ENCODE results near the gene TMEM130. TPM values are rescaled to one million over a fixed set of nuclear protein-coding genes. Genes with fewer than 3 reads are reported as not detected.

The TMEM130 gene, protein sequence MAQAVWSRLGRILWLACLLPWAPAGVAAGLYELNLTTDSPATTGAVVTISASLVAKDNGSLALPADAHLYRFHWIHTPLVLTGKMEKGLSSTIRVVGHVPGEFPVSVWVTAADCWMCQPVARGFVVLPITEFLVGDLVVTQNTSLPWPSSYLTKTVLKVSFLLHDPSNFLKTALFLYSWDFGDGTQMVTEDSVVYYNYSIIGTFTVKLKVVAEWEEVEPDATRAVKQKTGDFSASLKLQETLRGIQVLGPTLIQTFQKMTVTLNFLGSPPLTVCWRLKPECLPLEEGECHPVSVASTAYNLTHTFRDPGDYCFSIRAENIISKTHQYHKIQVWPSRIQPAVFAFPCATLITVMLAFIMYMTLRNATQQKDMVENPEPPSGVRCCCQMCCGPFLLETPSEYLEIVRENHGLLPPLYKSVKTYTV
- total RNA-seq: 2.9 TPM
- long read RNA-seq, transcript TMEM130-201 (8 exons, 3,015 nt): major isoform, 5 of 8 reads
- long read RNA-seq, partial matches to known transcripts: 0 of 8 reads
- long read RNA-seq, other reads (novel, unspliced or antisense): 2 of 8 reads

GRCh38 chr7:98869597-98870120 is at the start of gene TMEM130:
TMEM130 (minus strand) TSS chr7:98870014; CDS start chr7:98869861, 153 bp downstream.
- H3K27ac ChIP-seq: no peak within 1 kb of the TSS
- no peaks in the 10 kb centered on the region for H3K36me3 ChIP-seq
- ATAC-seq (no peak), DNase-seq (peak; percentile 46)
- intact Hi-C loops (cut with DNase I): no loop called here
- peaks cover 27% of the 10 kb centered on the region for H3K27me3 ChIP-seq (ENCODE audit: low read depth)
- no peaks in the 10 kb centered on the region for H3K9me3 ChIP-seq
- H3K4me3 ChIP-seq: peak within 1 kb of the TSS; percentile 41
- peaks cover 19% of the 10 kb centered on the region for H3K4me1 ChIP-seq
- TF ChIP-seq CTCF (IDR thresholded peaks at IDR 0.05): no peak

- no peak for TF ChIP-seq CTCF (IDR thresholded peaks at IDR 0.05)
- ATAC-seq: no peak
- H3K27me3 ChIP-seq (ENCODE audit: low read depth): no peaks in the 10 kb centered on the region
- no peak overlapping the region for H3K4me3 ChIP-seq
- H3K9me3 ChIP-seq: no peaks in the 10 kb centered on the region
- H3K27ac ChIP-seq: no peak overlapping the region
- peaks cover 3% of the 10 kb centered on the region for H3K4me1 ChIP-seq
- H3K36me3 ChIP-seq: peaks cover 99% of the 10 kb centered on the region
- no peak for DNase-seq
- intact Hi-C loops (cut with DNase I): no loop called here
These were observed 47.5 kb upstream of the TMEM130 start for GRCh38 chr7:98917331-98917730.

DNA sequence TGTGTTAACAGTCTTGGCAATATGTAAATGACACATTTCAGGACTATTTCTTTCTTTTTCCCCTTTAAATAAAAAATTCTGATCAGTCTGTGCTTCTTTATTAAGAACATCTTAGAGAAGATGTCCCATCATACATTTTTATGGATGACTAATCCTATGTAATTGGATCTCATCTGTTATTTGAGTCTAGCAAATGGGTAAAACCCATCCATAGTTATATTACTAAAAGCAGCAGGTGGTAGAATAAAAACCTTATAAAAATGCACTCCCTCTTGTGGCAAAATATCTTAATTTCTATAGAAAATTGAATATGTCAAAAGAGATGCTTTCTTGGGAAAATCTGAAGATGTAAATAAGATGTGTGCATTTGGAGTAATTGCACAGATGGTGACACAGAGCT is 43.8 kb upstream of the TMEM130 start:
- Histone ChIP-seq H3K36me3 (peaks cover 99% of the 10 kb centered on the region), H3K4me3 (no peak overlapping the region), H3K9me3 (no peaks in the 10 kb centered on the region), H3K27me3 (ENCODE audit: low read depth) (no peaks in the 10 kb centered on the region), H3K4me1 (no peaks in the 10 kb centered on the region), H3K27ac (no peak overlapping the region)
- intact Hi-C loops (cut with DNase I): no loop called here
- DNase-seq (no peak), ATAC-seq (no peak)
- no peak for TF ChIP-seq CTCF (IDR thresholded peaks at IDR 0.05)

DNA sequence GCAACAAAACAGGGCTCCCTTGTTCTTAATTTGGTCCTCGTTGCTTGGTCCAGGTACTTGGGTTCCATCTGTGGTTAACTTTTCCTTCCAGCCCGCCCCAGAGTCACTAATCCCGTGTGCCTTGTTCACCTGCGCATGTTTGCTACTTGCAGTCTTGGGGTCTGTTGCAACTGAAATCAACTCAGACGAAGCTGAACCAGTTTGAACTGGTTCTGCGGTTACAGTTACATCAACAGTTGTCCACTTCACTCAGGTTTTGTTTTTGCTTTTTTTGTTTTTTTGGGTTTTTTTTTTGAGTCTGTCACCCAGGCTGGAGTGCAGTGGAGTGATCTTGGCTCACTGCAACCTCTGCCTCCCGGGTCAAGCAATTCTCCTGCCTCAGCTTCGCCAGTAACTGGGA is 43.2 kb upstream of the TMEM130 start:
- TF ChIP-seq CTCF (IDR thresholded peaks at IDR 0.05): no peak
- DNase-seq (no peak), ATAC-seq (no peak)
- intact Hi-C loops (cut with DNase I): no loop called here
- no peaks in the 10 kb centered on the region for H3K27me3 ChIP-seq (ENCODE audit: low read depth)
- peaks cover 99% of the 10 kb centered on the region for H3K36me3 ChIP-seq
- no peak overlapping the region for H3K27ac ChIP-seq
- H3K4me1 ChIP-seq: no peaks in the 10 kb centered on the region
- H3K4me3 ChIP-seq: no peak overlapping the region
- no peaks in the 10 kb centered on the region for H3K9me3 ChIP-seq

DNA sequence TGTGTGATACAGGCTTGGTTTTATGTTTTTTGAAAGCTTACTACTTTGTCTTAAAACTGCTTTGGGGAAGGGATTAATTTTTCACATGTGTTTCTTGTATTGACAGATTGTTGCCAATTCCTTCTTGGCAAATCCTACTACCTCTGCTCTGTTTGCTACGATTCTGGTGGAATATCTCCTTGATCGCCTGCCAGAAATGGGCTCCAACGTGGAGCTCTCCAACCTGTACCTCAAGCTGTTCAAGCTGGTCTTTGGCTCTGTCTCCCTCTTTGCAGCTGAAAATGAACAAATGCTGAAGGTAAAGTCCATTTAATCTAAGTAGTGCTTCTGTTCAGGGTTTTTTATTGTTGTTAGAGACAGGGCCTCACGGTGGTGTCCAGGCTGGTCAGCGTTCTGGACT is 42.1 kb upstream of the TMEM130 start:
- Histone ChIP-seq H3K4me1 (no peaks in the 10 kb centered on the region), H3K27me3 (ENCODE audit: low read depth) (no peaks in the 10 kb centered on the region), H3K27ac (no peak overlapping the region), H3K4me3 (no peak overlapping the region), H3K36me3 (peaks cover 99% of the 10 kb centered on the region), H3K9me3 (no peaks in the 10 kb centered on the region)
- no peak for TF ChIP-seq CTCF (IDR thresholded peaks at IDR 0.05)
- DNase-seq (no peak), ATAC-seq (no peak)
- intact Hi-C loops (cut with DNase I): no loop called here
